Naive thymus-derived CD4-positive, alpha-beta T cell (primary cell): ENCODE data around the gene SYNGR1. TPM values are rescaled to one million over a fixed set of nuclear protein-coding genes. Genes with fewer than 3 reads are reported as not detected.
"Not testable (repeated sequence)": the region's sequence is repeated elsewhere in the genome, so short reads cannot be mapped to it uniquely, and the experiment has no call there.

ENCODE experiments used
- ATAC-seq: fragments of 150-1000 bp; cut with Tn5 transposase; 2 replicates; pipeline ENCODE4 v1.10.0; 2021; ENCODE audit warnings: mild to moderate bottlenecking, moderate library complexity
- CTCF ChIA-PET: fragments of 350-600 bp; sonication (Branson Sonifier 250); formaldehyde crosslinking; loops from one replicate; lab custom pipeline; 2021; ENCODE audit warnings: antibody characterized with exemption; lab: Charles Lee
- POLR2A ChIA-PET: fragments of 350-600 bp; sonication (Branson Sonifier 250); formaldehyde crosslinking; loops from one replicate; lab custom pipeline; 2021; ENCODE audit warnings: antibody characterized with exemption, inconsistent platforms; lab: Charles Lee
- DNase-seq, 9 donors: peaks; one replicate each; pipeline versions ENCODE4 v3.0.0 to v3.0.0-alpha.2; 2020 to 2022; ENCODE audit warnings: mixed read lengths in 1 of 9
- H3K27ac ChIP-seq: one replicate; pipeline ENCODE4 v1.7.0; 2013; ENCODE audit warnings: mild to moderate bottlenecking, low read depth, low read length, moderate library complexity
- H3K27me3 ChIP-seq, 2 donors: one replicate each; pipeline ENCODE4 v1.7.0; 2013; ENCODE audit warnings: low read length in 2 of 2, mild to moderate bottlenecking in 2 of 2, moderate library complexity in 2 of 2; ENCODE audit not compliant: control insufficient read depth in 2 of 2, insufficient read depth in 2 of 2
- H3K36me3 ChIP-seq, 3 experiments: 1 replicate in 2 of 3; 2 replicates in 1 of 3; pipeline ENCODE4 v1.7.0; 2013; ENCODE audit warnings: low read length in 3 of 3, mild to moderate bottlenecking in 3 of 3, moderate library complexity in 1 of 3; ENCODE audit not compliant: insufficient read depth in 3 of 3, control insufficient read depth in 2 of 3
- H3K4me1 ChIP-seq, 2 donors: one replicate each; pipeline ENCODE4 v1.7.0; 2013; ENCODE audit warnings: low read length in 2 of 2, mild to moderate bottlenecking in 2 of 2, moderate library complexity in 1 of 2; ENCODE audit not compliant: control insufficient read depth in 2 of 2, insufficient read depth in 2 of 2
- H3K4me3 ChIP-seq: 2 replicates; pipeline ENCODE4 v1.7.0; 2013; ENCODE audit warnings: mild to moderate bottlenecking, low read length
- H3K9me3 ChIP-seq, 3 experiments: 1 replicate in 2 of 3; 2 replicates in 1 of 3; pipeline ENCODE4 v1.7.0; 2013; ENCODE audit warnings: low read length in 3 of 3; ENCODE audit not compliant: control insufficient read depth in 2 of 3
- H3K27ac Mint-ChIP-seq, 9 donors: one replicate each; pipeline ENCODE4 v1.8.0; 2020 to 2022; ENCODE audit warnings: mixed read lengths in 9 of 9, mild to moderate bottlenecking in 8 of 9, moderate library complexity in 5 of 9, inconsistent platforms in 2 of 9
- H3K27me3 Mint-ChIP-seq, 5 donors: one replicate each; pipeline ENCODE4 v1.8.0; 2021 to 2022; ENCODE audit warnings: mixed read lengths in 5 of 5, mild to moderate bottlenecking in 1 of 5
- H3K36me3 Mint-ChIP-seq, 5 donors: one replicate each; pipeline ENCODE4 v1.8.0; 2020 to 2022; ENCODE audit warnings: mixed read lengths in 5 of 5, mild to moderate bottlenecking in 3 of 5, inconsistent platforms in 1 of 5
- H3K4me1 Mint-ChIP-seq, 7 donors: one replicate each; pipeline ENCODE4 v1.8.0; 2020 to 2022; ENCODE audit warnings: mixed read lengths in 7 of 7, mild to moderate bottlenecking in 3 of 7, inconsistent platforms in 1 of 7
- H3K4me3 Mint-ChIP-seq, 10 donors: one replicate each; pipeline ENCODE4 v1.8.0; 2020 to 2022; ENCODE audit warnings: mild to moderate bottlenecking in 10 of 10, mixed read lengths in 10 of 10, moderate library complexity in 6 of 10, inconsistent platforms in 2 of 10
- H3K9me3 Mint-ChIP-seq, 11 donors: one replicate each; pipeline ENCODE4 v1.8.0; 2020 to 2022; ENCODE audit warnings: mixed read lengths in 11 of 11, mild to moderate bottlenecking in 4 of 11, inconsistent platforms in 1 of 11, moderate library complexity in 1 of 11
- intact Hi-C, 2 donors: fragments of 100-400 bp; cut with micrococcal nuclease; formaldehyde crosslinking; loops; one replicate each; pipeline ENCODE4 v1.15.1; 2023
- polyA plus RNA-seq, 2 donors: library from polyadenylated mRNA; unstranded; fragments of 300-500 nt; fragmentation: Illumina TruSeq; gene quantifications; one replicate each; pipeline ENCODE4 v1.2.3, GENCODE V29; 2021
- total RNA-seq, 6 experiments: library from RNA in 5 of 6; stranded (reverse) in 5 of 6; gene quantifications; 1 replicate in 5 of 6; 2 replicates in 1 of 6; pipeline ENCODE4 v1.2.3 and lab custom pipeline; 2021 to 2026

Gene SYNGR1
- total and polyA plus RNA-seq, 7 experiments from 2014 or later: 0.12 to 7.0 (median 1.5) TPM

- H3K36me3 Mint-ChIP-seq: no peaks in the 10 kb centered on the region
- intact Hi-C loops: no loop called here
- CTCF ChIA-PET: interaction anchor here (1.6 kb wide), 1 partner anchor 9 kb away, joined by 6 read pairs; no protein-coding TSS in a partner anchor
Measured at GRCh38 chr22:39352306-39352891, 2.6 kb downstream of the SYNGR1 start.

DNA sequence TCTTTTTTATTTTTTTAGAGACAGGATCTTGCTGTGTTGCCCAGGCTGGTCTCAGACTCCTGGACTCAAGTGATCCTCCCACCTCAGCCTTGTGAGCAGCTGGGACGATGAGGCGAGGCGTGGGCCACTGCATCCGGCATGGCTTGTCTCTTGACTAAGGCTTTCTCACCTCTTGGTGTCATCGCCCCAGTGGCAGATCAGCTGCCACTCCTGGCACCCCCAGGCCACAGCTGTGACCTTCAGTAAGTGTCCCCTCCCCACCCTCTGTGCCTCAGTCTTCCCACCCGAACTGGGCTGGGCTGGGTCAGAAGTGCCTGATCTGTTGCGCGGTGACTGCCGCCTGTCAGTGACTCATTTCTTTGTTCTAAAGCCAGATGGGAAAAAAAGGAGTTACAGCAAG is 3.6 kb downstream of the SYNGR1 start:
- Mint-ChIP-seq H3K36me3 (no peaks in the 10 kb centered on the region), H3K27ac (no peak overlapping the region), H3K9me3 (no peaks in the 10 kb centered on the region), H3K4me3 (no peak overlapping the region), H3K4me1 (peaks cover 0 to 14% (median 10%) of the 10 kb centered on the region in 7 donors), H3K27me3 (peaks cover 0 to 36% (median 0%) of the 10 kb centered on the region in 5 donors)
- POLR2A ChIA-PET: interaction anchor here (0.8 kb wide), 1 partner anchor 38 kb away, joined by 4 read pairs; no protein-coding TSS in a partner anchor
- no peak overlapping the region for H3K27ac ChIP-seq
- intact Hi-C loops: no loop called here
- H3K27me3 ChIP-seq: no peaks in the 10 kb centered on the region
- DNase-seq: no peak
- H3K9me3 ChIP-seq: no peaks in the 10 kb centered on the region
- CTCF ChIA-PET: interaction anchor here (0.6 to 1.6 kb wide), 2 partner anchors 10 to 144 kb away, joined by 3 to 6 read pairs; no protein-coding TSS in a partner anchor
- peaks cover 0 to 3% of the 10 kb centered on the region in 2 donors for H3K4me1 ChIP-seq
- ATAC-seq: no peak
- no peaks in the 10 kb centered on the region for H3K36me3 ChIP-seq
- H3K4me3 ChIP-seq: no peak overlapping the region

More at GRCh38 chr22:39352306-39352891, 2.6 kb downstream of the SYNGR1 start:
- Mint-ChIP-seq H3K27ac (no peak overlapping the region), H3K4me1 (peaks cover 0 to 14% (median 10%) of the 10 kb centered on the region in 7 donors), H3K4me3 (no peak overlapping the region), H3K9me3 (no peaks in the 10 kb centered on the region), H3K27me3 (peaks cover 0 to 41% (median 0%) of the 10 kb centered on the region in 5 donors)
- no peak overlapping the region for H3K27ac ChIP-seq
- H3K4me1 ChIP-seq: peaks cover 0 to 3% of the 10 kb centered on the region in 2 donors
- POLR2A ChIA-PET: no interaction called here
- H3K4me3 ChIP-seq: no peak overlapping the region
- H3K9me3 ChIP-seq: no peaks in the 10 kb centered on the region
- no peak for ATAC-seq
- H3K27me3 ChIP-seq: no peaks in the 10 kb centered on the region
- no peaks in the 10 kb centered on the region for H3K36me3 ChIP-seq
- no peak for DNase-seq

GRCh38 chr22:39355080-39355479 is 5.3 kb downstream of the SYNGR1 start:
- ATAC-seq (no peak), DNase-seq (no peak)
- no peaks in the 10 kb centered on the region for H3K9me3 Mint-ChIP-seq
- Histone ChIP-seq H3K36me3 (no peaks in the 10 kb centered on the region), H3K27ac (no peak overlapping the region), H3K9me3 (no peaks in the 10 kb centered on the region), H3K4me3 (no peak overlapping the region), H3K27me3 (no peaks in the 10 kb centered on the region), H3K4me1 (no peaks in the 10 kb centered on the region)
- H3K4me3 Mint-ChIP-seq: no peak overlapping the region
- CTCF ChIA-PET: interaction anchor here (0.5 to 0.9 kb wide), 2 partner anchors 9 to 566 kb away, joined by 3 to 5 read pairs; no protein-coding TSS in a partner anchor
- peaks cover 0 to 7% (median 5%) of the 10 kb centered on the region in 7 donors for H3K4me1 Mint-ChIP-seq
- H3K36me3 Mint-ChIP-seq: no peaks in the 10 kb centered on the region
- H3K27me3 Mint-ChIP-seq: peaks cover 0 to 25% (median 0%) of the 10 kb centered on the region in 5 donors
- intact Hi-C loops: no loop called here
- POLR2A ChIA-PET: interaction anchor here (0.6 kb wide), 1 partner anchor 378 kb away, joined by 6 read pairs; no protein-coding TSS in a partner anchor
- no peak overlapping the region for H3K27ac Mint-ChIP-seq

GRCh38 chr22:39355805-39356204 is 6.0 kb downstream of the SYNGR1 start:
- H3K4me3 ChIP-seq, H3K9me3 ChIP-seq, ATAC-seq, H3K4me1 ChIP-seq, H3K27ac Mint-ChIP-seq, H3K27ac ChIP-seq, DNase-seq, H3K4me1 Mint-ChIP-seq, H3K9me3 Mint-ChIP-seq, intact Hi-C loops, POLR2A ChIA-PET, H3K36me3 Mint-ChIP-seq, H3K4me3 Mint-ChIP-seq, H3K36me3 ChIP-seq, H3K27me3 ChIP-seq, CTCF ChIA-PET: not testable (repeated sequence)
- H3K27me3 Mint-ChIP-seq: peaks cover 0 to 18% (median 0%) of the 10 kb centered on the region in 5 donors

- Mint-ChIP-seq H3K36me3 (no peaks in the 10 kb centered on the region), H3K27ac (peak overlapping the region in 1 of 9 donors; percentile 78), H3K4me3 (no peak overlapping the region), H3K27me3 (peaks cover 0 to 12% (median 0%) of the 10 kb centered on the region in 5 donors), H3K9me3 (no peaks in the 10 kb centered on the region), H3K4me1 (peaks cover 0 to 8% (median 0%) of the 10 kb centered on the region in 7 donors)
- no peaks in the 10 kb centered on the region for H3K36me3 ChIP-seq
- no peaks in the 10 kb centered on the region for H3K9me3 ChIP-seq
- intact Hi-C loops: no loop called here
- no peaks in the 10 kb centered on the region for H3K27me3 ChIP-seq
- DNase-seq (no peak), ATAC-seq (no peak)
- no peaks in the 10 kb centered on the region for H3K4me1 ChIP-seq
- H3K27ac ChIP-seq: no peak overlapping the region
- POLR2A ChIA-PET: no interaction called here
- no peak overlapping the region for H3K4me3 ChIP-seq
- CTCF ChIA-PET: no interaction called here
Measured at GRCh38 chr22:39356464-39356863, 6.7 kb downstream of the SYNGR1 start.

- intact Hi-C loops, POLR2A ChIA-PET, H3K27ac Mint-ChIP-seq, H3K9me3 Mint-ChIP-seq, ATAC-seq, DNase-seq, H3K4me1 ChIP-seq, H3K4me3 ChIP-seq, H3K9me3 ChIP-seq, H3K27me3 ChIP-seq, H3K4me3 Mint-ChIP-seq, H3K27me3 Mint-ChIP-seq, H3K4me1 Mint-ChIP-seq, H3K27ac ChIP-seq, CTCF ChIA-PET, H3K36me3 ChIP-seq, H3K36me3 Mint-ChIP-seq: not testable (repeated sequence)
Measured at GRCh38 chr22:39357110-39358108, 7.6 kb downstream of the SYNGR1 start.
